ENCODE results near the gene STXBP1.

STXBP1 gene

DNA sequence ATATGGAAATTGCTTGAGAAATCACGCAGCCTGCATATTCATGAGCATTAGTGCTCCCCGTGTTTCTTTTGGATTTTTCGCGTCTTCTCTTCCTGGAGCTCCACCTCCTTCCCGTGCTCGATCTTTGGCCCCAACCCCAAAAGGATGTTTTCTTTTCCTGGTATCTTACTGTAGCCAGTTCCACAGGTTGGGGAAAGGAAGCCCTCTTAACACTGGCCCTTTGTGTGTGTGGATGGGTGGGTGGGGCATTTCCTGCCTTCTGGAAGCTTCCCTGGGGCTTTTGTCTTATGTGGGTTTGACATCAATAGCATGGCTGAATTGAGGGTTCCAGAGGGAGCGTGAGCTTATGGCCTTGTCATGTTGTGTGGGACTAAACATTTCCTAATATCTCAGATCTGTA, 21.9 kb downstream of the STXBP1 start:
- TF ChIP-seq, protein P1, sequence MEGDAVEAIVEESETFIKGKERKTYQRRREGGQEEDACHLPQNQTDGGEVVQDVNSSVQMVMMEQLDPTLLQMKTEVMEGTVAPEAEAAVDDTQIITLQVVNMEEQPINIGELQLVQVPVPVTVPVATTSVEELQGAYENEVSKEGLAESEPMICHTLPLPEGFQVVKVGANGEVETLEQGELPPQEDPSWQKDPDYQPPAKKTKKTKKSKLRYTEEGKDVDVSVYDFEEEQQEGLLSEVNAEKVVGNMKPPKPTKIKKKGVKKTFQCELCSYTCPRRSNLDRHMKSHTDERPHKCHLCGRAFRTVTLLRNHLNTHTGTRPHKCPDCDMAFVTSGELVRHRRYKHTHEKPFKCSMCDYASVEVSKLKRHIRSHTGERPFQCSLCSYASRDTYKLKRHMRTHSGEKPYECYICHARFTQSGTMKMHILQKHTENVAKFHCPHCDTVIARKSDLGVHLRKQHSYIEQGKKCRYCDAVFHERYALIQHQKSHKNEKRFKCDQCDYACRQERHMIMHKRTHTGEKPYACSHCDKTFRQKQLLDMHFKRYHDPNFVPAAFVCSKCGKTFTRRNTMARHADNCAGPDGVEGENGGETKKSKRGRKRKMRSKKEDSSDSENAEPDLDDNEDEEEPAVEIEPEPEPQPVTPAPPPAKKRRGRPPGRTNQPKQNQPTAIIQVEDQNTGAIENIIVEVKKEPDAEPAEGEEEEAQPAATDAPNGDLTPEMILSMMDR (IDR thresholded peaks at IDR 0.05; ENCODE audit: insufficient read depth, low read depth, low read length, missing control alignments), result no peak
- H3K4me3 ChIP-seq (ENCODE audit: low read length), result no peak overlapping the region
- peak; percentile 14 for DNase-seq (ENCODE audit: low read depth)

DNA sequence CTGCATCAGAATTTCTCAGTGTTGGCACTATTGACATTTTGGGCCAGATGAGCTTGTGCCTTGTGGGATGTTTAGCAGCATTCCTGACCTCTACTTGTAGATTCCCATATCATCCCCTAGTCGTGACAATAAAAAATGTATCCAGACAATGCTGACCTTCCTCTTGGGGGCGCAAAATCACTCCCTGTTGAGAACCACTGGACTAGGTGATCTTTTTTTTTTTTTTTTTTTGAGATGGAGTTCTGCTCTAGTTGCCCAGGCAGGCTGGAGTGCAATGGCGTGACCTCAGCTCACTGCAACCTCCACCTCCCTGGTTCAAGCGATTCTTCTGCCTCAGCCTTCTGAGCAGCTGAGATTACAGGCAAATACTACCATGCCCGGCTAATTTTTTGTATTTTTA, 22.6 kb downstream of the STXBP1 start:
- H3K4me3 ChIP-seq (ENCODE audit: low read length), result no peak overlapping the region
- DNase-seq (ENCODE audit: low read depth), result no peak
- TF ChIP-seq, protein P1 (IDR thresholded peaks at IDR 0.05; ENCODE audit: insufficient read depth, low read depth, low read length, missing control alignments), result no peak

GRCh38 chr9:127635201-127635735, 23.2 kb downstream of the STXBP1 start:
- DNase-seq (ENCODE audit: low read depth), result no peak
- no peak overlapping the region for H3K4me3 ChIP-seq (ENCODE audit: low read length)
- TF ChIP-seq, protein P1 (IDR thresholded peaks at IDR 0.05; ENCODE audit: insufficient read depth, low read depth, low read length, missing control alignments), result no peak

- H3K4me3 ChIP-seq (ENCODE audit: low read length), result no peak overlapping the region
Observed at GRCh38 chr9:127637322-127637847, 25.3 kb downstream of the STXBP1 start.

GRCh38 chr9:127640908-127641545, 28.9 kb downstream of the STXBP1 start:
- no peak overlapping the region for H3K4me3 ChIP-seq (ENCODE audit: low read length)
- TF ChIP-seq, protein P1 (IDR thresholded peaks at IDR 0.05; ENCODE audit: insufficient read depth, low read depth, low read length, missing control alignments), result no peak
- no peak for DNase-seq (ENCODE audit: low read depth)

More at GRCh38 chr9:127637322-127637847, 25.3 kb downstream of the STXBP1 start:
- DNase-seq (ENCODE audit: low read depth), result peak; percentile 85
- TF ChIP-seq, protein P1 (IDR thresholded peaks at IDR 0.05; ENCODE audit: insufficient read depth, low read depth, low read length, missing control alignments), result no peak

GRCh38 chr9:127642082-127642740, 30.1 kb downstream of the STXBP1 start:
- TF ChIP-seq, protein P1 (IDR thresholded peaks at IDR 0.05; ENCODE audit: insufficient read depth, low read depth, low read length, missing control alignments), result no peak
- DNase-seq (ENCODE audit: low read depth), result no peak
- no peak overlapping the region for H3K4me3 ChIP-seq (ENCODE audit: low read length)

All from epithelial cell of esophagus (primary cell).